HG03066 (cell line): Measurements from ENCODE around the gene SLC17A9.

Experiments
- ATAC-seq: cut with Tn5 transposase; IDR thresholded peaks from one replicate; pipeline ENCODE4 v1.9.1; 2021; ENCODE audit warnings: low read depth; ENCODE audit not compliant: unreplicated experiment

SLC17A9 gene

DNA sequence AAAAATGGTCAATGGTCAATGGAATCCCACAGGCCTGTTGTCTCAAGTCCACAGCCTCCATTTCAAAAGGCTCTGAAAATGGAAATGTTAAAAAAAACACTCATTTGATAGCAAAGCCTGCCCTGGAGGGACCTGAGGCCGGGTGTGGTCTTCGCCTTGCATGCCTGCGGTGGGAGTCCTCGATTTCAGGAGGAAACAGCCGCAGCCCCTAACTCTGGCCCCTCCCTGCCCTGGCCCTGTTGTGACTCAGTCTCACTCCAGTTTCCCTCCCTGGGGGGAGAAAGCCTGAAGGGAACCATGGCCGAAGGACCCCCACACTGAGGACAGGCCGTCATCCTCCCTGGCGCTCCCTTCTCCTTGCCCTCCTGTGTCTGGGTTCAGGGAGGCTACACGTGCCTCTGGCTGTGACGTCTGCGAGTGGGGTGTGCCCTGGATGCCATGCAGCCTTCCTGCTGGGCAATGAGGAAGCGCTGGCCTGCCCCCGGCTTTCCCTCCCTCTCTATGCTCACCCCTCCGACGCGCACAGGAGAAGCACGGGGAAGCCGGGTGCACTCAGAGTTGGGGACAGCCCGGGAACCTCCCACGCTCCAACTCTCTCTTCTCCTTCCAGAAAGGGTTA, 45.0 kb downstream of the SLC17A9 start:
- ATAC-seq, result no peak

DNA sequence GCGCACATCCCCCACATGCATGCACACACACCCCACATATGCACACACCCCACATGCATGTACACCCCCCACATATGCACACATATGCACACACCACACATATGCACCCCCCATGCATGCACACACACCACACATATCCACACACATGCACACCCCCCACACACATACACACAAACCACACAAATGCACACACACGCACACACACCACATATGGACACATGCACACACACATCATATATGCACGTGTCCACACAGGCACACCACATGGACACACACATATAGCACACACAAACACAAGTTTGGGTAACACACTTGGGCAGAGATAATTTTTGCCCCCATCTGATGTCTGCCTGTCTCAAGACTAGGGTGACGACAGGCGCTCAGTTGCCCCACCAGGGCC, 45.9 kb downstream of the SLC17A9 start:
- ATAC-seq, result no peak

DNA sequence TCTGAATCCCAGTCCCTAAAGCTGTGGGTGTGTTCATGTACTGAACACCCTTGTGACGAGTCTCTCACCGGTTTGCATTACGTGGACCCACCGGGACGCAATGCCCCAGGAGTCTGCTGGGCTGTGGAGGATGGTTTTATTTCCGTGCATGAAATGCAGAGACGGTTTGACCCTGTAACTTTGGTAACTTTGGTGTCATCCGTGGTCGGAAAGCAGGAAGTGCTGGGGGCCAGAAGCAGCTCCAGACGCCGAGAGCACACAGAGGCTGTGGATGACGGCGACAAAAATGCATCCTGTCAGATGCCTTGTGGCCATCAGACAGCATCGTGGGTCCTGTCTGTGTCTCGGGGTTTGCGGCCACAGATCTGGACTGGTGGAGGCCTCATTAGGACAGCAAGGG, 47.1 kb downstream of the SLC17A9 start:
- ATAC-seq, result no peak

DNA sequence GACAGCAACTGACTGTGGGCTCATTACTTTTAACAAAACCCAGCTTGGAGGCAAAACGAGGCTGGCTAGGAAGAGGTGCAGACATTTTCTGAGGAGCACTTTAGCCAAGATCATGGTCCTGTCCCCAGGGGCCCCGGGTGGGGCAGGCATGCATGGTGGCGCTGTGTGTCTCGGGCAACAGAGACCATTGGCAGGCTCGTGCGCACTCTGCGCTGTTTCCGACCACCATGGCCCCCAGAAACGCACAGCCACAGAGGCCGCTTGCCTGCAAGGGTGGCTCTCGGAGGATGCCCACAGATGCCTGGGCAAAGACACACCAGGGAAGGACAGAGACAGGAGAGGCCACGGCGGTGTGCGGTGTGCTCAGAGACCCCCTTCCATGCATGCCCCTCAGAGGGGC, 47.5 kb downstream of the SLC17A9 start:
- no peak for ATAC-seq

DNA sequence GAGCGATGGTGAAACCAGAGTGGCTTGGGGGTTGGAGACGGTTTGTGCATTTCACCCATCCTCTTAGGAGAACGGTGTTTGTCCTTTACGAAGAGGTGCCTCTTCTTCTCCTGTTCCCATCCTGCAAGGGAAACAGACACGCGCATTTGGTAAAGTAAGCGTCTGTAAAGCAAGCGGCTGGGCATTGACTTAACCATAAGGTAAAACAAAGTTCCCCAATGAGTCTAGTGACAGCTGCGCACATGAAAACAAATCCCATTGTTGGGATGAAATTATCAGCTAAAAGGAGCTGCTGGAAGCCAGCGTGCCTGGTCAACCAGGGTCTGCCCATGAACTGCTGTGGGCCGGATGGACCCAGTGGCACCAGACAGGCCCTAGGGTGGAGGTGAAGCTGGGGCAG, 48.4 kb downstream of the SLC17A9 start:
- ATAC-seq, result no peak

DNA sequence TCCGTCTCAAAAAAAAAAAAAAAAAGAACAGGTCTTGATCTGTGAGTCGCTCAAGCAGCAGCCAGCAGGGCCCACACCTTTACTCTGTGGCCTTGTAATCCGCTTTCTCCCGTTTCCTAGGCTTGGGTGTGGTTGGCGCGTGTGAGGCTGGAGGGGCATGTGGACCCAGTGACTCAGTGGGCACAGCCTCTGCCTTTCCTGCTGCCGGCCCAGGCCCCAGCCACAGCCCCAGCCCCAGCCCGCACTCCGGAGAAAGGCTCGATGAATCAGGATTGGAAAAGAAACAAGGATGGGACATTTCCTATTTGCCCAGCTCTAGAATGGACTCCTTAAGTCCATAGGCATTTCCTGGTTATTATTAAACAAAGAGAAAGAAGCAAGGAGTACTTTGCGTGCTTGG, 50.0 kb downstream of the SLC17A9 start:
- no peak for ATAC-seq

DNA sequence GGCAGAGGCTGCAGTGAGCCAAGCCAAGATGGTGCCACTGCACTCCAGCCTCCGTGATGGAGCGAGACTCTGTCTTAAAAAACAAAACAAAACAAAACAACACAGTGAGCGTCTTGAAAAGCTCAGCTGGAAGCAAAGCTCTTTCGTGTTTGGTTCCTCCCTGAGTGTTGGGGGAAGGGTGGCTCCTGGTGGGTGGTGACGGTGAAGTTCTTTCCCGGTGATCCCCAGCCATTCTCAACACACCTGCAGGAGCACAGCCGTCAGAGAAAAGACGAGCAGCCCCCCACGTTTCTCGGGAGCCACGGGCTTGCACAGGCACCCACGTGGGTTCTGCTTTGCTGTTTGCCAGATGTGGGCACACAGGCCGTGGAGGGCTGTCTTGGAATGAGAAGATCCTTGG, 51.0 kb downstream of the SLC17A9 start:
- no peak for ATAC-seq

DNA sequence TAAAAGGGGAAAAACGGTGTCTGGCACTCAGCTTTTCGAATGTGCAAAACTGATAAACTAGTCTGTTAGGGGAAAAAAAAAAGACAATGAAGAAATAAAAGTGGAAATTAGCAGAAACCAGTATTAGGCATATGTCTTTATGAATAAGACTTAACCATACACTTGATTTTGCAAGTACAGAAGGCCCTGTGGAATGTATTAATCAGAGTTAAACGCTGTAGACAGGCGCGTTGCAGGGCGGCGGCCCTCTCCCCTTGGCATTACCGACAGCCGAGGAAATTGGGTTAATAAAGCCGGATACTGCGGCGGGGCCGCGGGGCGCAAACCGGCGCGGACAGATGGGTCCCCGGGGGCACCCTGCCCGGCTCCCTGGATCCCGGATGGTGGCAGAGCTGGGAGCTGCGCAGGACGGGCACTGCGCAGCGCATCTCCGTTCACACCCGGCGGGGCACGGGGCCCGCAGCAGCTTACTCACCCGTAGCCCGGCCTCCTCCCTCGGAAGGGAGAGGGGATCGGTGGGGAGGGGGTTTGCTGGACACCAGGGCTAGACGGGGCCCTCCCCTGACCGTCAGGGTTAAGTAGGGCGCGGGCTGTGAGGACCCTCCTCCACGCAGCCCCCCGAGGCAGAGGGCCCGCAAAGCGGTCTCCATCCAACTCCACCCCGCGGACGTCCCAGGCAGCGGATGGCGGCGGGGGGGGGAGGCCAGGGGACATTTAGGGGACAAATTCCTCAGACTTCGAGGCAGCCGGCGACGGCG, 52.3 kb downstream of the SLC17A9 start:
- no peak for ATAC-seq

DNA sequence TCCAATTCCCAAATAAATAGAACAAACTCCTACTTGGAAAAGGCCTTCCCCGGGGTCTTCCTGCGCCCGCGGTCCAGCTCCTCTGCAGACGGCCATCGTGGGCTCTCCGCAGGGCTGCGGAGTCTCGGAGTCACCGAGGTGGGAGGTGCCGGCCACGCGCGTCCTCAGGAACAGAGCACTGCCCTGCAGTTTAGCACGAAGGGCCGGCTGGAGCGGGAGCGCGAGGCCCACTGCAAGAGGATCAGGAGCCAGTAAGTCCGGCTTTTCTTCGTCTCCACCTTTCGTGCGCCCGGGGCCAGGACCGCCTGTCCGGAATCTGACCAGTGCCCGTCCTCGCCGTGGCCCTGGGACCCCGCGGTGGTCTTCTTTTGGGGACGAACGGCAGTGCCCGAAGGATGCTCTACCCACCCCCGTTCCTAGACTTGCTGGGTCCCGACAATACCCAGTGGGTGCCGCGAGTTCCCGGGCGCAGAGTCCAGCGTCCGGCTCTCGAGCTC, 52.9 kb downstream of the SLC17A9 start:
- no peak for ATAC-seq

DNA sequence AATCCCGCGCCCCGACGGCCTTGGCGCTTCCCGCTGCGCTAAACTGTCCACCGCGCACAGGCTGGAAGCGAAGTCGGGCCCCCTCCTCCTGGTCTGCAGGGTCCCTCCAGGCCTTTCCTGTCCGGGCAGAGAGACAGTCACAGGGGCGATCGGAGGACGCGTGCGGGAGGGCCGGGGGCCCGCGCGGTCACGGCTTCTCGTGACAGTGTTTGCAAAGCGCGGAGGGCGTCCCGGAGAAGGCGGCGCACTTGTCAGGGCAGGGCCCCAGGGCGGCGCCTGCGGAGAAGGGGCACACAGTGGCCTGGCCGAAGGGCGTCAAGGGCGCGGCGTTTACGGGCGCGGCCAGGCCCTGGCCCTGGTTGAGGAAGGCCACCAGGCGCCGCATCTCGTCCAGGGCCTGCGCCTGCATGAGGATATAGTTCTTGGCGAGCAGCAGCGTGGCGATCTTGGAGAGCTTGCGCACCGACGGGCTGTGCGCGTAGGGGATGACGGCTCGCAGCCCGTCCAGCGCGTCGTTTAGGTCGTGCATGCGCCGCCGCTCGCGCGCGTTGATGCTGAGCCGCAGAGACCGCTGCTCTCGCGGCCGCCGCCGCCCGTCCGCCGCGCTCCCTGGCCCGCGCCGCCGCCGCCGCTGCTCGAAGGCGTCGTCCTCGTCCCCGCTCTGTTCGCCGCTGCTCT, 53.5 kb downstream of the SLC17A9 start:
- no peak for ATAC-seq

DNA sequence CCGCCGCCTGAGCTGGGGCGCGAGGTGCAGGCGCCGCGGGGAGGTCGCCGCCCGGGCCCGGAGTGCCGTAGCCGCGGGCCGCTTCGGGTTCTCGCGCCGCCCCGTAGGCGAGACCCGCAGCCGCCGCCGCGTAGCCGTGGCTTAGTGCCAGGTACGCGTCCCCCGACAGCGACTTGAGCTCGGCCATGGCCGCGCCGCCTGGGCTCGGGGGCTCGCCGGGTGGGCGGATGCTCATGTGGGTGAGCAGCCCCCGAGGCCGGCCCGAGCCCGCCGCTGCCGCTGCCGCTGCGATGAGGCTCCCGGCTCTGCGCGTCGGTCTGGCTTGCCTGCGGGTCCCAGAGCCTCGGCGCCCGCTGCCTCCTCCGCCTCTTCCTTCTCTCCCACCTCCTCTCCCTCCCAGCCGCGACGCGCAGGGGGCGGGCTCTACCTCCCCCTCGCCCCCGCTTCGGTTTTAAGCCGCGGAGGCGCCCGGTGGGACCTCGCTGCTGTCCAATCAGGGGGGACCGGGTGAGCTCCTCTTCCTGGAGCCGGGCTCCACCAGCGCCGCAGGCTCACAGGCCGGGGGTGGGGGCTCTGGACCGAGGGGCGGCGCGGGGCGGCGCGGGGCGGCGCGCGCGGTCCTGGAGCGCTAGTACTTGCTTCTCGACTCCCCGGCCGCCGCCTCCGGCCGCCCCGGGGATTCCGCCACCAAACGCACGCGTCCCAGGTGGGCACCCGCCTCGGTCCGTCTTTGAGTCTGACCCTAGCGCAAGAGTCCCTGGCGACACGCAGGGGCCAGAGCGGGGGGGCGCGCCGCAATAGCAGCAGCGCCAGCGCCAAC, 54.2 kb downstream of the SLC17A9 start, which contains the start of gene BHLHE23:
Gene BHLHE23, minus strand, starts transcription at position 425 of the 820 bp plus-strand sequence. Its CDS starts 190 bp downstream, at position 235.
- ATAC-seq, result no peak

DNA sequence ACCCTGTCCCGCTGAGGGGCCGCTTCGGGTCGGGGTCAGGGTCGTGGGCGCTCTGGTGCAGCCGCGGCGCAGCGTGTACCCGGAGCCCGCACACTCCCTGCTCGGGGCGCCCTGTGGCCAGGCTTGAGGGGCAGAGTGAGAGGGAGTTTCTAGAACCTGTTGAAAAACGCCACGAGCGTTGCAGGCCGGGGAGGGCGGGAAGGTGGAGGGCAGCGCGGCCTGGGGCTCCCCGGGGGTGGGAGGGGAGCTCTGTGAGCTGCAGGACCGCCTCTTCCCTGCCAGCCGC, 54.8 kb downstream of the SLC17A9 start:
- ATAC-seq, result no peak

DNA sequence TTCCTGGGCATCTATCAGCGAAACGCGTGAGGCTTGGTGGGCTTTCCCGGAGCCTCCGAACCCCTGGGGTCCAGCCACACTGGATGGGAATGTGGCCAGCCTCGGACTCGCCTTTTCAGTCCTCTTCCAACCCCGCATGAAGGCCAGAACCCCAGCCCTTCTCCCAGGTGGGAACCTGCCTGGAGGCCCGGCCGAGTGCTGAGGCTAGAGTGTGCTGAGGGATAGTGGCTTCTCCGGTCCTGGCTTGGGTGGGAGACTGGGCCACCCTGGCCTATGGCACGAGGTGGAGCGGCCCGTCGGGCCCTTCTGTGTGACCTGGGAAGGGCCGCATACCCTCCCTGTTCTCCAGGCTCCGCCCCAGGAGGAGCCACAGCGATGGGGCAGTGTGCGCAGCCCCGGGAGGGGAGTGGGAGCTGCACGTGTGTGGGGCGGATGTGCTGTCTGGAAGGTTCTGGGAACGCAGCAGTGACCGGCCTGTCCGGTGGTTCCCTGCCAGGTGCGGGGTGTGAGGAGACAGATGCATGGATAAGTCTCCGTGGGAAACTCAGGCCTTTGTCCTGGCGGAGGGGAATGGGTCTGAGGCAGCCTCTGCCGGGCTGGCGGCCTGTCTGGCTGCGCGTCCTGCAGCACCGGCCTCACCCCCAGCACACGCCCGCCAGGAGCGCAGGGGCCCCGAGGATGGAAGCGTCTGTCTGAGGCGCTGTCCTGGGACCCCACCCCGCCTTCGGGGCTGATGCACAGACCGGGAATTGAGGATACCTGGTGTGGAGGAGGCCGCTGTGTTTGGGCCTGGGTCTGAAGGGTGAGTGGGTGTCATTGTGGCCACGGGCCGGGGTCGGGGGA, 55.4 kb downstream of the SLC17A9 start:
- no peak for ATAC-seq

DNA sequence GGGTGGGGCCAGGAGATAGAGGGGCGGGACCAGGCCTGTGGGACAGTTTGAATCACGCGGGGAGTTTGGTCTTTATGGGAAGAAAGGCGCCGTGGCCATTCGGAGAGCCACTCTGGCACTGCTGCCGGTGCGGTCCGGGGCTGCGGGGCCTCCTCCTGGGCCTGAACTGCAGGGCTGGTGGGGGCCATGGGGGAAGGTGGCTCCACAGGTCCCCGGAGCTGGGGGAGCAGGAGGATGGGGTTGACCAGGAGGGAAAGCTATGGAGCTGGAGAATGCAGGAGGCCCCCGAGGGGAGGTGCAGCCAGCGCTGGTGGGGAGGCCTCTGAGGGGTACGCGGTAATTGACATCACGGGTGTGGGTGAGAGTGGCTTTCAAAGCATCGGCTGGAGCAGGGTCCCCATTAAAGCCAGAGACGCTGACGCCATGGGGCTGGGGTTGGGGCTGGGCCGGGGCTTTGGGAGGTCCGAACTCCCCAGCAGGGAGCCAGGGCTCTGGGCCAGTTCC, 56.1 kb downstream of the SLC17A9 start:
- no peak for ATAC-seq

DNA sequence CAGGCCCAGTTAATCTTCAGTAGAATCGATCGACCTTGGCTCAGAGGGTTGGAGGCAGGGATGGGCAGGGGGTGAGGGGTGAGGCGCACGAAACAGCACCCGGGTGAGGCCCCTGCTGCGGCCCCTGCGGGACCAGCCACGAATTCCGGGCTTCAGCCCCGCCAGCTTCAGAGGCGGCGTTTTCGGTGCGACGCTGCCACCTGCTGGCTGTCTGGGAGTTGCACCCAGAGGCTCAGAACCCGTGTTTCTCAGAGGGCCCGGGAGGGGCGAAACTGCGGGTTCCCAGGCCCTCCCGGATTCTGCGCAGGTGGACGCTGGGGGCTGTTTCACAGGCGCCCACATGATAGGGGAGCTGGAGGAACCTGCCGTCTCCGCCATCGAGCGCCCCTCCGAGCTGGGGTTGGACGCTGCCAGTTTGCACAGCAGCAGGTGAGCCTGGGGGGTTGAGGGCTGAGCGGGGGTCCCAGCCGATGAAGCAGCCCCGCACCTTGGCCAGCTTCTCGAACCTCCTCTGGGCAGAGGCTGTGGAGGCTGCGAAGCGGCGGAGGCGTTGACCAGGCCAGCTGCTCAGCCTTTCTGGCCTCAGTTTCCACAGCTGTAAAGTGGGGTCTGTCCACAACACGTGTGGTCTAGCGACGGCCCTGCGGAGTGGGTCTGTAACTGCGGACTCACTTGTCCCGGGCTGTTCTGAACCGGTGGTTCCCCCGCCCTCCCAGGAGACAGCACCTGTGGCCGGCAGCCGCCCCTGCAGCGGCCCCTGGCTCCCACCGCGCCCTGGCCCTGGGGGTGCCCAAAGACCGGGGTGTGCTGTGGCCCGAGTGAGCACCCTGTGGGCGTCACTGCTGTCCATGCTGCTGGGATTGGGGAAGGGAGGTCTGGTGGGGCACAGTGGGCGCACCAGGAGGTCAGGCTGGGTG, 56.8 kb downstream of the SLC17A9 start:
- peak; percentile 29 for ATAC-seq

DNA sequence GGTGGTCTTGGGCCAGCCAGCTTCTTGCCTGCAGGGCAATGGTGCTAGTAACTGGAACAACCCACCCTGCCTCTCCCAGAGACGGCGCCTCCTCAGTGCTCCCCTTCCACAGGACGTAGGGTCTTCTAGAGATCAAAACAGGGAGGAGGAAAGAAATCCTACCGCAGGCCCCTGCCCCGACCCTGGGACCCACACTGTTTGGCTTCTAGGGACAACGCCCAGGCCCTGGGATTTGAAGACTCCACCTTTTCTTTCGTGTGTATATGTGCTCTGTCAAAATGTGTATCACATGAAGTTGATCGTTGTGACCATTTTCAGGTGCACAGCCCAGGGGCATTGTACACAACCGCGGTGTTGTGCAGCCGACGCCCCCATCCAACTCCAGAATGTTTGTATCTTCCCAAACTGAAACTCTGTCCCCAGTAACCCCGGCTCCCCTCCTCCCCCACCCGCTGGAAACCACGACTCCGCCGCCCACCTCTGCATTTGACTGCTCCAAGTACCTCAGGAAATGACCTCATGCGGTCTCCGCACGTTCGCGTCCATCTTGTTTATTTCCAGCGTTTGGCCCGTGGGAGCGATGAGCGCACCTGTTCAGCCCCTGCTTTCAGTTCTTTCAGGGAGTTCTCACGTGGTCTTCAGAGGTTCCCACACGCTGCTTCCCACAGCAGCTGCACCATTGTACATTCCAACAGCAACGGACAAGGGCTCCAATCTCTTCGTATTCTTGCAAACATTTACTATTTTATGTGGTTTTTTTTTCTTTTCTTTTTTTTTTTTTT, 57.7 kb downstream of the SLC17A9 start:
- peak; percentile 60 for ATAC-seq

DNA sequence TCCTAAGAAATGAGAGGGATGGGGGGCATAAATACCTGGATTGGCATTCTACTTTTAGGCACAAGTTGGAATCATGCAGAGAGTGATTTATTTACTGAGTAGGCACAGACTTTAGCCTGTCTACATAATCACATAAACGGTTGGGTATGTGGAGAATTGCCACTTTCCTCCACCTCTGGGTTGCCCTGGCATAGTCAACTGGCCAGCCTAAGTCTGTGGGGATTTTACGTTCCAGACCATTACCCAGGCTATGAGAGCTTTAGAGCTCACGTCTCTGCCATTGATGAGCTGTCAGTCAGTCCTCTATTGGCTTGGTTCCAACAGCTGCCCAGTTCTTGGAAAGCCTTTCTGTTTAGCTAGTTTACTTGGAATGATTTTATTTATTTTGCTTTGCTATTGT, 59.3 kb downstream of the SLC17A9 start:
- ATAC-seq, result no peak

DNA sequence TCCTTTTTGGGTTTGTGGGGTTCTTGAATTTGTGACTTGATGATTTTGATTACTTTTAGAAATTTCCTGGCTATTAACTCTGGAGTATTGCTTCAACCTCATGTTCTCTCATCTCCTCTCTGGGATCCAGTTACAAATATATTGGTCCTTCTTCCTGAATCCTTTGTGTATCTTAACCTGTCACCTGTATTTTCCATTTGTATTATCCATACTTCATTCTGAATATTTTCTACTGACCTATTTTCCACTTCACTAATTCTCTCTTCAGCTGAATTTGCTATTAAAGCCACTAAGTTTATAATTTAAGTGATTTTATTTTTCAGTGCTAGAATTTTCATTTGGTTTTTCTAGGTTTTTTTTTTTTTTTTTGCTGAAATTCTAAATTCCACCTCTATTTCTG, 60.7 kb downstream of the SLC17A9 start:
- no peak for ATAC-seq
